GM04504 (cell line): ENCODE data around the gene DYRK1B.
"Not testable (repeated sequence)": the region's sequence is repeated elsewhere in the genome, so short reads cannot be mapped to it uniquely, and the experiment has no call there.

Experiments used
- DNase-seq: peaks from one replicate; pipeline ENCODE4 v3.0.0-alpha.2; 2012; ENCODE audit warnings: low read depth

DYRK1B gene

DNA sequence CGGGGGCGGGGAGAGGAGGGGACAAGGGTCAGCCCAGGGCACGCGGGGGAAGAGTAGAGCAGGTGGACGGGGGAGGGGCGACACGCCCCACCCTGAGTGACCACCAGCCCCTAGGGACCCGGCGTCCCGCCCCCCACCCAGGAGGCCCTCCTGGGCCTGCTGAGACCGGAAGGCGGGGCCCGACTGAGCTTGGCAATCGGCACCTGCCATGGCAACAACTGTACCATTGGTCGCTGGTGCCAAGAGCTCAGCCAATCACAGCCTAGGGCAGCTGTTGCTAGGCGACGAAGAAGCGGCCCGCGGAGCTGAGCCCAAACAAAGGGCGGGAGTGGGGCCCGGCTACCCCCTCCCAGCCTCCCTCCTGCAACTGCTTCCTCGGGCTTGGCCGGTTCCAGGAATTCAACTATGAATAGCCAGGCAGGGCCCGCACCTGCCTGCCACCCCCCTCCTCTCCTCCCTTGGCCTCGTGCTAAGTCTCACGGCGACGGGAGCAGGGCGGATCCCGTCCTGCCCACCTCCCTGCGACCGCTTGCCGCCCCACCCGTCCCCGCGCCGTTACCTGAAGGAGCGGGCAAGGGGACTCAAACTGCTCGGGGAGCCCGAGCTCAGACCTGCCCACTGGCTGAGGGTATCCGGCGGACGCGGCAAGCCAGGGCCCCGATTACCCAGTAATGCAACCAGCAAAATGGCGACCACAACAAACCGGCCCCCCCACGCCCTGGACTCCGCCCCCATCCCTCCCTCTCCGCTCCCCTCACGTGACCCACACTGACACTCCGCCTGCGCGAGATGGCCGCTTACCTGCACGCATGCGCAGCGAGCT is at the start of gene DYRK1B:
Gene DYRK1B (minus strand): TSS at position 699 of the 823 bp plus-strand sequence. CDS start 2,295 bp downstream, outside the sequence.
- peak; percentile 92 for DNase-seq

DNA sequence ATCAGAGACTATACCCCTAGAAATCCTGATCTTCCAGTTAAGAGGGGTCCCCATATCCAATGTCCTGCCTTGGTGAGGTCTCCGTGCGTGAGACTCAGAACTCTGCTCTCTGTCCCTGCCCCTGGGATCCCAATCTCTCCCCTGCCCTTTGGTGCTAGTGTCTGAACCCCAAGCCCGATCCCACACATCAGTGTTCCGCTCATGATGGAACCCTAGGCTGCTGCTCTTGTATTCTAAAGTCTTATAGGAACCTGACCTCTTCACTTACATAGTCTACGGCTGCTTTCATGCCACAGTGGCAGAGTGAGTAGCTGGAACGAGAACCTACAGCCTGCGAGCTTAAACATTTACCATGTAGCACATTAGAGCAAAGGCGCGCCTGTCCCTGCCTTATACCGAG is 48.7 kb upstream of the DYRK1B start:
- not testable (repeated sequence) for DNase-seq

GRCh38 chr19:39881495-39882110 is 47.6 kb upstream of the DYRK1B start:
- not testable (repeated sequence) for DNase-seq

DNA sequence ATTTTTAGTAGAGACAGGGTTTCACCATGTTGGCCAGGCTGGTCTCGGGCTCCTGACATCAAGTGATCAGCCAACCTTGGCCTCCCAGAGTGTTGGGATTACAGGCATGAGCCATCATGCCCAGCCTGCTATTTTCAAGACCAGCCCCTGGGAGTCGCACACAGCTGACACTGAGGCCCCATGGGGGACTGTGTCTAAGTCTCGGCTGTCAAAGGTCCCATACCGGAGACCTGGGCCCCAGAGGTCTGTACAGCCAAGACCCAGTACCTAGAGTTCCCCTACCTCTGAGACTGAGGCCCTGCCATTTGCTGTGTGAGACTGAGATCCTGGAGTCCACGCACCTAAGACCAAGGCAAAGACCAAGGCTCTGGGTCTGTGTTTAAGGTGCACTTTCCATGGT is 46.3 kb upstream of the DYRK1B start:
- not testable (repeated sequence) for DNase-seq

- not testable (repeated sequence) for DNase-seq
These were observed 45.8 kb upstream of the DYRK1B start for GRCh38 chr19:39879796-39880195.

DNA sequence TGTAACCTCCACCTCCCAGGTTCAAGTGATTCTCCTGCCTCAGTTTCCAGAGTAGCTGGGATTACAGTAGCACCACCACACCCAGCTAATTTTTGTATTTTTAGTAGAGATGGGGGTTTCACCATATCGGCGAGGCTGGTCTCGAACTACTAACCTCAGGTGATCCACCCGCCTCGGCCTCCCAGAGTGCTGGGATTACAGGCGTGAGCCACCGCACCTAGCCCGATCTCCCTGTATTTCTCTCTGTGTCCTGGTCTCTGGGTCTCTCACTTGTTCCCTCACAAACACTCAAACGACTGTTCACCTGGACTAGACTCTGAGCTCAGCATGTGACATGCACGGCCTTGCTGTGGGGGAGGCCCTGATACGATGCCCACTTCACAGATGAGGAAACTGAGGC is 44.9 kb upstream of the DYRK1B start:
- DNase-seq, result not testable (repeated sequence)

GRCh38 chr19:39878398-39878797 is 44.4 kb upstream of the DYRK1B start:
- DNase-seq, result no peak

GRCh38 chr19:39877982-39878381 is 44.0 kb upstream of the DYRK1B start:
- DNase-seq, result not testable (repeated sequence)

- DNase-seq, result not testable (repeated sequence)
These were observed 43.5 kb upstream of the DYRK1B start for GRCh38 chr19:39877488-39877887.

DNA sequence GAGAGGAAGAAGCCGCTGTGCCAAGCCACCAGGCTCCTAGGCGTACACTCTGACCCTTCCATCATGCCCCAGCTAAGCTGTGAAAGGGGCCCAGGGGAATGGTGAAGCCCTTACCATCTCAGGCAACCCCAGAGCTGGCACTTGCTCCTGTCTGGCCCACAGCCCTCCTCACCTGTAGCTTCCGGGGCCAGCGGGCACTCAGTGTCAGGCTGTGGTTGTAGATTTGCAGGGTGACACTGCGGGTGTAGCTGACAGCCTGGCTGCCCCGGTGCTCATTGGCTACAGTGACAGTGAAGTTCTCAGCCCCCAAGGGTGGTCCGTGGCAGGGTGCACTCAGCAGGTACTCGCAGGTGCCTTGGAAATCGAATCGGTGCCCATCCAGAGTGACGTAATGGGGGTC is 42.5 kb upstream of the DYRK1B start:
- not testable (repeated sequence) for DNase-seq

DNA sequence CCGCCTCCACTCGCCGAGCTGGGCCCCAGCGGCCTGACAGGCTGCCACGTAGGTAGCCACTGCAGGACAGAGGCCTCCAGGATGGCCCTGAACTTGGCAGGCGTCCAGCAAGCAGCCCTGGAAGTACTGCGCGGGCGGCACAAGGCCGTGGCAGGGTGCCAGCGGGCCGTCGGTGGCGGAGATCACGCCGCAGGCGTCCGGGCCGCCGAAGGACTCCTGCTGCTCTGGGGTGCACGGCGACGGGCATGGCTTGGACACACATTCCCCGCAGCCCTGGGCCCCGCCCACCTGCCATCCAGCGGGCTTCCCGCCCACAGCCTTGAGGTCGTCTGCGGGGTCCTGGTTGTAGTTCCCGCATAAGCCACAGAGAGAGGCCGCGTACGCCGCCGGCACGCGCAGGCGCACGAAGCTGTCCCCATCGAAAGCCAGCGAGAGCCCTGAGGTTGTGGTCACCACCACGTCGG is 41.5 kb upstream of the DYRK1B start:
- not testable (repeated sequence) for DNase-seq

GRCh38 chr19:39874404-39874803 is 40.4 kb upstream of the DYRK1B start:
- no peak for DNase-seq

DNA sequence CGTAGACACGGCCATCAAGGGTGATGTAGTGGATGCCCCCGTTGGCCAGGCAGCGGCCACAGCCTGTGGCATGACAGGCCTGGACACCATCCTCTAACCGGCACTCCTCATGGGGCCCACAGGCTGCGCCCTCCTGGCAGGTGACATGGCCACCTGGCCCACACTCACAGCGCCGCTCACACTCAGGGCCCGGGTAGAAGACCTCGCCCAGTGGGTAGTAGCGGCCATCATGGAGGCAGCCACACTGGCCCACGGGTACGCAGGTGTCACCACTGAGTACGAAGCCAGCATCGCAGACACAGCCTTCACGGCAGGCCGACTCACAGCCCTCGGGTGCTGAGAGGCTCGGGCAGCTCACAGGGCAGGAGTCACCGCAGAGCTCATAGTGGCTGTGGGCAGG is 39.4 kb upstream of the DYRK1B start:
- no peak for DNase-seq

- DNase-seq, result no peak
These were observed 38.2 kb upstream of the DYRK1B start for GRCh38 chr19:39871886-39872866.

GRCh38 chr19:39871362-39871761 is 37.4 kb upstream of the DYRK1B start:
- no peak for DNase-seq

DNA sequence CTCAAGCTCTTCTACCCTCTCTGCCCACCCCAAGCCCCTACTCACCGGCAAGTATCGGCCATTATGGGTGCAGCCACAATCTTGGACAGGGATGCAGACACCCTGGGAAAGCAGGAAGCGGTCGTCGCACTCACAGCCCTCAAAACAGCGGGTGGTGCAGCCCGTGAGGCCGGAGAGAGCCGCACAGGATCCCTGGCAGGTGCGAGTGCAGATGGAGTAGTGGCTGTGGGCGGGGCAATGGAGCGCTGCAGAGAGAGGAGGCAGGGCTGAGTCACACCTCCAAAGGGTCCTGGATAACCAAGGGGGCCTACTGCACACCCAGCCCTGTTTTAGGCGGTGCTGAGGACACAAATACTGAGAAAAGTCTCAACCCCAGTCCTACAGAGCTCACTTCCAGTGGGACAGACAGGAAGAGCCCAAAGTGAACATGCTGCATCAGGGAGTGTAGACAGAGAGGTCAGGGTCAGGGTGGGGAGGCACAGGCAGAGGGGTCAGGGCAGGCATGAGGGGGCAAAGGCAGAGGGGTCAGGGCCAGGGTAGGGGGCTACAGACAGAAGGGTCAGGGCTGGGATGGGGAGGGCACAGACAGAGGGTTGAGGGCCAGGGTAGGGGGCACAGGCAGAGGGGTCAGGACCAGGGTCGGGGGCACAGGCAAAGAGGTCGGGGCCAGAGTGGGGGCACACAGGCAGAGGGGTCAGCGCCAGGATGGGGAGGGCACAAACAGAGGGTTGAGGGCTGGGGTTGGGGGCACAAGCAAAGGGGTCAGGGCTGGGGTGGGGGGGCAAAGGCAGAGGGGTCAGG is 36.4 kb upstream of the DYRK1B start:
- DNase-seq, result no peak

DNA sequence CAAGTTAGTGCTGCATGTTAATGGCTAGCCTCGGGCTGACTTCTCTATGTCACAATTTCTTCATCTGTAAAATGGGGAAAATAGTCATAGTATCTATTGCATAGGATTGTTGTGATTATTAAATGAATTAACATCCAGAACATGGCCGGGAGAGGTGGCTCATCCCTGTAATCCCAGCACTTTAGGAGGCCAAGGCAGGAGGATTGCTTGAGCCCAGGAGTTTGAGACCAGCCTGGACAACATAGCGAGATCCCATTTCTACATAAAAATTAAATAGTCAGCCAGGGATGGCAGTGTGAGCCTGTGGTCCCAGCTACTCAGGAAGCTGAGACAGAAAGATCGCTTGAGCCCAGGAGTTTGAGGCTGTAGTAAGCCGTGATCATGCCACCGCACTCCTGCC is 34.0 kb upstream of the DYRK1B start:
- DNase-seq, result no peak

DNA sequence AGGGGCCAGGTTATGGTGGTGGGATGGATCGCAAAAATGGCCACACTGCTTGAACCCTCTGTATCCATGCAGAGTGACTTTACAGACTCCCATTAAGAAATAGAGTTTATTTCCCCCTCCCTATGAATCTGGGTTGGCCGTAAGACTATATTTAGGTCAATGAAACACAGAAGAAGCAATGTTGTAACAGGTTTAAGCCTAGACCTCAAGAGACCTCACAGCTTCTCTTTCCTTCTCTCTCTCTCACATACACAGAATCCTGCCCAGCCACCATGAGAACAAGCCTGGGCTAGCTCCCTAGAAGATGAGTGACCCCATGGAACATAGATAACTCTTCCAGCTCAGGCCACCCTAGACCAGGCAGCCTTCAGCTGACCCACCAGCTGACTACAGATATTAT is 33.2 kb upstream of the DYRK1B start:
- no peak for DNase-seq

DNA sequence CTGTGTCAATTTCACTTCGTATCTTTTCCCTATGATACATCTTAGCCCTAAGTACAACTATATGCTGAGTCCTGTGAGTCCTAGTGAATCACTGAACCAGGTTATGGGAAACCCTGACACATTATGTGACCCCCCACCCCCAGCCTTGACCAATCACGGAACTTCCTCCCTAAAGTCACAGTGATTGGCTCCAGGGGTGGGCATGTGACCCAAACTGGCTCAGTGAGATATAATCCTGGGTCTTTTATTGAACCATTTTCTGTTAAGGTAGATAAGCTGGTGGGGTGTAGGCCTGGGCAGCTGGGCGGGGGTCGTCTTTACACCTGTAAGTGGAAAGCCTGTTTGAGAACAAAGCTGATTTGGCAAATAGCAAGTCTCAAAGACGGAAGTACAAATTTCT is 32.0 kb upstream of the DYRK1B start:
- DNase-seq, result no peak

- no peak for DNase-seq
These were observed 31.2 kb upstream of the DYRK1B start for GRCh38 chr19:39865186-39865585.

DNA sequence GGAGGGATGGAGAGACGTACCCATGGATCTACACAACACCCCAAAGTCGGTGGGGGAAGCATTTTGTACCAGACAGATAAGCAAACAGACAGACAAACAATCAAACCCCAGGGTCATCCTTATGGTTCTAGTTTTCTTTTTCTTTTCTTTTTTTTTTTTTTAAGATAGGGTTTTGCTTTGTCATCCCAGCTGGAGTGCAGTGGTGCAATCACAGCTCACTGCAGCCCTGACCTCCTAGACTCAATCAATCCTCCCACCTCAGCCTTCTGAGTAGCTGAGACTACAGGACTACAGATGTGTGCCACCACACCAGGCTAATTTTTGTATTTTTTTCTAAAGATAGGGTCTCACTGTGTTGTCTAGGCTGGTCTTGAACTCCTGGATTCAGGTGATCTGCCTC is 30.2 kb upstream of the DYRK1B start:
- no peak for DNase-seq
